ENCODE data around the gene DIPK1B. TPM values are rescaled to one million over a fixed set of nuclear protein-coding genes. Genes with fewer than 3 reads are reported as not detected.

Gene DIPK1B
- polyA plus RNA-seq, 3 donors, result 0.10 TPM; not detected in 2

- no peak for TF ChIP-seq CTCF (IDR thresholded peaks at IDR 0.05)
- H3K9ac ChIP-seq (ENCODE audit: insufficient read depth, low read length, poor library complexity, severe bottlenecking), result no peak overlapping the region
- H3K4me1 ChIP-seq (ENCODE audit: control insufficient read depth in 1 of 2, insufficient read depth in 2 of 2, low read length in 2 of 2), result peaks cover 26 to 40% of the 10 kb centered on the region in 2 donors
- H4K20me1 ChIP-seq (ENCODE audit: insufficient read depth, low read length), result peaks cover 81% of the 10 kb centered on the region
- H3K9me3 ChIP-seq (replicated peaks in 1 of 2; ENCODE audit: control insufficient read depth in 1 of 2, insufficient read depth in 1 of 2, low read length in 2 of 2), result no peaks in the 10 kb centered on the region
- H3K27ac ChIP-seq (ENCODE audit: low read depth in 1 of 2, low read length in 2 of 2), result no peak overlapping the region
- Mint-ChIP-seq H3K27me3 (ENCODE audit: low read depth in 3 of 3) (peaks cover 4 to 10% (median 10%) of the 10 kb centered on the region in 3 donors), H3K36me3 (peaks cover 31 to 46% of the 10 kb centered on the region in 2 donors), H3K4me1 (peaks cover 39% of the 10 kb centered on the region), H3K27ac (no peak overlapping the region), H3K9me3 (no peaks in the 10 kb centered on the region), H3K4me3 (no peak overlapping the region)
- intact Hi-C loops (cut with micrococcal nuclease), result loop anchor here (5.0 to 10.0 kb wide), 2 partner anchors 37 to 240 kb away; partner anchors contain the start of genes AGPAT2 (in 2 of the 2) and SEC16A (in 1 of the 2)
- WGBS (ENCODE audit: insufficient coverage), result 87% methylated on average over 2 of the region's 7 CpGs
- DNase-seq, result no peak
- H3K4me2 ChIP-seq (replicated peaks; ENCODE audit: extremely low read depth, low read length, poor library complexity, severe bottlenecking), result no peak overlapping the region
- H2AFZ ChIP-seq (ENCODE audit: insufficient read depth, low read depth, low read length, poor library complexity, severe bottlenecking), result no peak overlapping the region
- H3K79me2 ChIP-seq (ENCODE audit: insufficient read depth, low read length), result peaks cover 55% of the 10 kb centered on the region
- peaks cover 0 to 9% of the 10 kb centered on the region in 2 donors for H3K27me3 ChIP-seq (ENCODE audit: control insufficient read depth in 2 of 2, insufficient read depth in 2 of 2, low read length in 2 of 2)
- H3K4me3 ChIP-seq (replicated peaks in 1 of 3; ENCODE audit: low read depth in 2 of 3, low read length in 3 of 3), result no peak overlapping the region
- peaks cover 45 to 48% of the 10 kb centered on the region in 2 donors for H3K36me3 ChIP-seq (replicated peaks in 1 of 2; ENCODE audit: control insufficient read depth in 1 of 2, insufficient read depth in 2 of 2, low read length in 2 of 2)
Observed at GRCh38 chr9:136724772-136725171, 12.4 kb downstream of the DIPK1B start.

- no peak overlapping the region for H3K27ac Mint-ChIP-seq
Observed at GRCh38 chr9:136725612-136726011, 13.2 kb downstream of the DIPK1B start.

More at GRCh38 chr9:136725612-136726011, 13.2 kb downstream of the DIPK1B start:
- no peaks in the 10 kb centered on the region for H3K9me3 Mint-ChIP-seq
- peaks cover 37% of the 10 kb centered on the region for H3K4me1 Mint-ChIP-seq
- Histone ChIP-seq H3K4me1 (ENCODE audit: control insufficient read depth in 1 of 2, insufficient read depth in 2 of 2, low read length in 2 of 2) (peaks cover 26 to 38% of the 10 kb centered on the region in 2 donors), H3K79me2 (ENCODE audit: insufficient read depth, low read length) (peaks cover 58% of the 10 kb centered on the region), H3K36me3 (replicated peaks in 1 of 2; ENCODE audit: control insufficient read depth in 1 of 2, insufficient read depth in 2 of 2, low read length in 2 of 2) (peaks cover 45 to 48% of the 10 kb centered on the region in 2 donors), H4K20me1 (ENCODE audit: insufficient read depth, low read length) (peaks cover 73% of the 10 kb centered on the region), H3K27me3 (ENCODE audit: control insufficient read depth in 2 of 2, insufficient read depth in 2 of 2, low read length in 2 of 2) (peaks cover 0 to 9% of the 10 kb centered on the region in 2 donors), H3K4me2 (replicated peaks; ENCODE audit: extremely low read depth, low read length, poor library complexity, severe bottlenecking) (peak overlapping the region; percentile 85), H3K9ac (ENCODE audit: insufficient read depth, low read length, poor library complexity, severe bottlenecking) (no peak overlapping the region), H3K9me3 (replicated peaks in 1 of 2; ENCODE audit: control insufficient read depth in 1 of 2, insufficient read depth in 1 of 2, low read length in 2 of 2) (no peaks in the 10 kb centered on the region), H3K27ac (ENCODE audit: low read depth in 1 of 2, low read length in 2 of 2) (no peak overlapping the region), H3K4me3 (replicated peaks in 1 of 3; ENCODE audit: low read depth in 2 of 3, low read length in 3 of 3) (no peak overlapping the region), H2AFZ (ENCODE audit: insufficient read depth, low read depth, low read length, poor library complexity, severe bottlenecking) (no peak overlapping the region)
- intact Hi-C loops (cut with micrococcal nuclease), result loop anchor here (5.0 to 10.0 kb wide), 2 partner anchors 38 to 241 kb away; partner anchors contain the start of genes AGPAT2 (in 2 of the 2) and SEC16A (in 1 of the 2)
- 76% methylated on average over 7 of the region's 10 CpGs for WGBS (ENCODE audit: insufficient coverage)
- H3K27me3 Mint-ChIP-seq (ENCODE audit: low read depth in 3 of 3), result peaks cover 6 to 12% (median 8%) of the 10 kb centered on the region in 3 donors
- TF ChIP-seq CTCF (IDR thresholded peaks at IDR 0.05), result no peak
- peaks cover 31 to 46% of the 10 kb centered on the region in 2 donors for H3K36me3 Mint-ChIP-seq
- H3K4me3 Mint-ChIP-seq, result no peak overlapping the region
- DNase-seq, result no peak

Measured in CD14-positive monocyte (primary cell).